GM12878 (cell line): ENCODE measurements around the gene UNC13A. TPM values are rescaled to one million over a fixed set of nuclear protein-coding genes. Genes with fewer than 3 reads are reported as not detected.

Source experiments
- ATAC-seq: fragments of 200-7000 bp; cut with Tn5 transposase; 3 replicates; pipeline ENCODE4 v1.9.1; 2020; ENCODE audit warnings: mild to moderate bottlenecking, moderate library complexity
- BruUV-seq: library from RNA; stranded (reverse); fragments of 400-500 nt; replicated peaks from 2 replicates; lab custom pipeline; 2021; lab: Mats Ljungman, UMichigan
- CTCF ChIA-PET: fragments of 300-600 bp; sonication (Branson Sonifier 250); formaldehyde crosslinking; extraction: SDS; loops from one replicate; lab custom pipeline; 2021; ENCODE audit warnings: inconsistent platforms; lab: Yijun Ruan, JAX
- POLR2A ChIA-PET: fragments of 350-600 bp; formaldehyde crosslinking; extraction: SDS; loops from one replicate; lab custom pipeline; 2021; ENCODE audit warnings: inconsistent platforms; lab: Charles Lee
- RAD21 ChIA-PET: fragments of 300-600 bp; sonication (Branson Sonifier 250); formaldehyde crosslinking; loops from one replicate; lab custom pipeline; 2023; ENCODE audit warnings: antibody characterized with exemption; ENCODE audit not compliant: unreplicated experiment; lab: Charles Lee
- SMC1A ChIA-PET: fragments of 300-600 bp; sonication (Branson Sonifier 250); formaldehyde crosslinking; loops from one replicate; lab custom pipeline; 2023; ENCODE audit not compliant: unreplicated experiment, uncharacterized antibody; lab: Charles Lee
- DNase-seq: peaks from one replicate; pipeline ENCODE4 v3.0.0-alpha.2; 2011; ENCODE audit warnings: low read depth, low spot score
- FAIRE-seq: peaks from 3 replicates; lab custom pipeline; 2011; peaks lifted over from hg19 to GRCh38; lab: Jason Lieb, UNC
- H2AFZ ChIP-seq: 2 replicates; pipeline ENCODE4 v1.6.0; 2011; ENCODE audit warnings: low read depth, low read length, control low read depth; ENCODE audit not compliant: control insufficient read depth
- H3K27ac ChIP-seq: 2 replicates; pipeline ENCODE4 v1.5.1; 2011; ENCODE audit warnings: control low read depth; ENCODE audit not compliant: control insufficient read depth, insufficient read depth
- H3K27me3 ChIP-seq, 2 experiments: replicated peaks in 1 of 2; 2 replicates each; pipeline versions ENCODE4 v1.6.0 to v1.6.1; 2011; ENCODE audit warnings: low read length in 1 of 2; ENCODE audit not compliant: control insufficient read depth in 2 of 2, insufficient read depth in 2 of 2
- H3K36me3 ChIP-seq, 2 experiments: 2 replicates each; pipeline ENCODE4 v1.5.1; 2011; ENCODE audit warnings: low read length in 1 of 2; ENCODE audit not compliant: control insufficient read depth in 2 of 2, insufficient read depth in 2 of 2
- H3K4me1 ChIP-seq: 2 replicates; pipeline ENCODE4 v1.6.1; 2011; ENCODE audit warnings: mild to moderate bottlenecking, low read length, moderate library complexity, mixed read lengths; ENCODE audit not compliant: control insufficient read depth, insufficient read depth
- H3K4me2 ChIP-seq: 2 replicates; pipeline ENCODE4 v1.6.0; 2011; ENCODE audit warnings: control low read depth; ENCODE audit not compliant: control insufficient read depth, insufficient read depth
- H3K4me3 ChIP-seq: fragments of 200-600 bp; sonication (generic); 2 replicates; pipeline ENCODE4 v1.5.1; 2016
- H3K79me2 ChIP-seq: 2 replicates; pipeline ENCODE4 v1.6.0; 2011; ENCODE audit warnings: low read length; ENCODE audit not compliant: control insufficient read depth, insufficient read depth
- H3K9ac ChIP-seq: 2 replicates; pipeline ENCODE4 v1.8.0; 2011; ENCODE audit warnings: low read length, control low read depth, mixed read lengths; ENCODE audit not compliant: control insufficient read depth, insufficient read depth
- H3K9me3 ChIP-seq: replicated peaks from 3 replicates; pipeline ENCODE4 v1.5.1; 2011; ENCODE audit warnings: mild to moderate bottlenecking, low read length; ENCODE audit not compliant: control insufficient read depth, insufficient read depth
- H4K20me1 ChIP-seq: 2 replicates; pipeline ENCODE4 v1.6.0; 2011; ENCODE audit not compliant: control insufficient read depth, insufficient read depth
- BHLHE40 ChIP-seq, 2 experiments: fragments of 450-650 bp in 1 of 2; IDR thresholded peaks; 2 replicates each; pipeline ENCODE4 v1.6.1; 2011 to 2017; ENCODE audit warnings: low read depth in 2 of 2, borderline replicate concordance in 1 of 2, improper control_type of control experiment in 1 of 2, low read length in 1 of 2, mild to moderate bottlenecking in 1 of 2
- CTCF ChIP-seq, 3 experiments: IDR thresholded peaks in 2 of 3; conservative IDR thresholded peaks in 1 of 3; 2 replicates each; pipeline ENCODE4 v1.5.1; 2011; ENCODE audit warnings: low read depth in 3 of 3, low read length in 3 of 3, mild to moderate bottlenecking in 3 of 3, control low read depth in 2 of 3, moderate library complexity in 2 of 3, inconsistent platforms in 1 of 3, mixed read lengths in 1 of 3; ENCODE audit not compliant: control insufficient read depth in 2 of 3, insufficient read depth in 1 of 3; ENCODE audit errors: extremely low read depth in 1 of 3
- IKZF2 ChIP-seq, 2 experiments: fragments of 450-650 bp; IDR thresholded peaks; 2 replicates each; pipeline ENCODE4 v1.6.1; 2017; ENCODE audit warnings: mild to moderate bottlenecking in 2 of 2, moderate library complexity in 2 of 2
- MYB ChIP-seq: fragments of 150-350 bp; IDR thresholded peaks from 2 replicates; pipeline ENCODE4 v1.6.1; 2014; ENCODE audit warnings: mild to moderate bottlenecking, low read depth, low read length, borderline replicate concordance
- PAX8 ChIP-seq: fragments of 450-650 bp; IDR thresholded peaks from 2 replicates; pipeline ENCODE4 v1.6.1; 2017; ENCODE audit warnings: mild to moderate bottlenecking, moderate library complexity
- PKNOX1 ChIP-seq: fragments of 450-650 bp; IDR thresholded peaks from 2 replicates; pipeline ENCODE4 v1.6.1; 2016; ENCODE audit warnings: mild to moderate bottlenecking
- RAD21 ChIP-seq: IDR thresholded peaks from 2 replicates; pipeline ENCODE4 v1.6.1; 2011; ENCODE audit warnings: mild to moderate bottlenecking, low read depth, low read length, moderate library complexity; ENCODE audit not compliant: insufficient read depth
- RB1 ChIP-seq: fragments of 450-650 bp; formaldehyde crosslinking; IDR thresholded peaks from 2 replicates; pipeline ENCODE4 v1.6.1; 2017; ENCODE audit warnings: mild to moderate bottlenecking, borderline replicate concordance
- ZBTB11 ChIP-seq: fragments of 450-650 bp; formaldehyde crosslinking; IDR thresholded peaks from 2 replicates; pipeline ENCODE4 v1.5.0; 2022; ENCODE audit warnings: mild to moderate bottlenecking, missing genetic modification characterization
- WGBS: methylation state at CpG from one replicate; pipeline ENCODE4 v1.1.6; 2016; ENCODE audit warnings: low lambda C conversion rate; ENCODE audit not compliant: insufficient replicate concordance, insufficient coverage; ENCODE audit errors: missing lambda C conversion rate; 5-methylcytosine and 5-hydroxymethylcytosine counted together
- in situ Hi-C: fragments of 300-500 bp; cut with MboI; formaldehyde crosslinking; loops from 9 replicates; pipeline ENCODE4 v1.14.3; 2018; ENCODE audit warnings: mixed read lengths
- intact Hi-C: fragments of 100-400 bp; cut with micrococcal nuclease; formaldehyde crosslinking; loops from one replicate; pipeline ENCODE4 v1.14.2; 2022; ENCODE audit not compliant: unreplicated experiment
- polyA plus RNA-seq, 11 experiments: library from polyadenylated mRNA; depleted of rRNA in 4 of 11; unstranded in 6 of 11; stranded (reverse) in 5 of 11; fragments of >200 nt; fragmentation: Nextera tagmentation in 4 of 11; fragmentation: Illumina TruSeq in 1 of 11; extraction: Ambion mirVana in 4 of 11; extraction: Trizol in 1 of 11; gene quantifications; 1 replicate in 1 of 11; 2 replicates in 10 of 11; pipeline versions ENCODE4 v1.2.1 to v1.2.3, GENCODE V29; 2011 to 2016; ENCODE audit warnings: inconsistent platforms in 2 of 11, missing spikeins in 2 of 11, low read depth in 1 of 11
- total RNA-seq, 4 experiments: library from RNA; depleted of rRNA in 3 of 4; stranded (reverse); fragments of >200 nt in 3 of 4; fragmentation: Illumina TruSeq in 1 of 4; extraction: Trizol in 1 of 4; gene quantifications; 2 replicates each; pipeline versions ENCODE4 v1.2.1 to v1.2.3, GENCODE V29; 2013 to 2021

UNC13A gene
- total and polyA plus RNA-seq, 10 of the 15 experiments (the other 5 are each of a cell fraction or from before 2014, with no cell fraction given), result under 0.01 to 0.23 (median 0.13) TPM; not detected in 1

GRCh38 chr19:17677002-17677401 lies 11.2 kb downstream of the UNC13A start:
- intact Hi-C loops (no loop called here), in situ Hi-C loops (no loop called here)
- H3K4me1 ChIP-seq, result peaks cover 5% of the 10 kb centered on the region; the same call in 1 of the 2 replicates
- no TSS peak for BruUV-seq
- H3K36me3 ChIP-seq, result no peaks in the 10 kb centered on the region
- no peak overlapping the region for H3K4me2 ChIP-seq
- ATAC-seq (no peak), FAIRE-seq (no peak), DNase-seq (no peak)
- H4K20me1 ChIP-seq, result no peaks in the 10 kb centered on the region
- no peak overlapping the region for H3K27ac ChIP-seq
- H2AFZ ChIP-seq, result no peak overlapping the region
- no peaks in the 10 kb centered on the region for H3K79me2 ChIP-seq
- RAD21 ChIA-PET, result interaction anchor here (1.4 kb wide), 1 partner anchor 16 kb away, joined by 3 read pairs; no protein-coding TSS in a partner anchor
- no peak overlapping the region for H3K4me3 ChIP-seq
- TF ChIP-seq PAX8 (no peak), RAD21 (peak; percentile 38; the same call in 1 of the 2 replicates), CTCF (IDR thresholded peaks at IDR 0.05 in 2 of 3, conservative IDR thresholded peaks at IDR 0.05 in 1 of 3; ENCODE audit: control insufficient read depth in 2 of 3, extremely low read depth in 1 of 3, insufficient read depth in 1 of 3, low read depth in 3 of 3, low read length in 3 of 3) (peak; percentile 22 to 35 (median 30); a peak in 4 of 6 replicates)
- H3K9me3 ChIP-seq, result no peaks in the 10 kb centered on the region; the same call in 2 of the 3 replicates
- POLR2A ChIA-PET, result no interaction called here
- CTCF ChIA-PET, result interaction anchor here (0.8 kb wide), 1 partner anchor 209 kb away, joined by 3 read pairs; no protein-coding TSS in a partner anchor
- H3K27me3 ChIP-seq, result peaks cover 0 to 5% of the 10 kb centered on the region in 2 experiments; a peak in 1 of 4 replicates
- no peak overlapping the region for H3K9ac ChIP-seq
- 0% methylated on average over 1 of the region's 2 CpGs for WGBS
- SMC1A ChIA-PET, result interaction anchor here (0.7 to 1.0 kb wide), 2 partner anchors 179 to 181 kb away, joined by 3 to 4 read pairs; no protein-coding TSS in a partner anchor

GRCh38 chr19:17676295-17676694 lies 11.9 kb downstream of the UNC13A start:
- Histone ChIP-seq H3K79me2 (no peaks in the 10 kb centered on the region), H3K4me3 (no peak overlapping the region), H3K9ac (no peak overlapping the region), H3K4me2 (no peak overlapping the region), H3K9me3 (no peaks in the 10 kb centered on the region; the same call in 2 of the 3 replicates), H3K36me3 (no peaks in the 10 kb centered on the region), H3K4me1 (peaks cover 5% of the 10 kb centered on the region; the same call in 1 of the 2 replicates), H2AFZ (no peak overlapping the region), H3K27me3 (peaks cover 0 to 5% of the 10 kb centered on the region in 2 experiments; a peak in 1 of 4 replicates), H4K20me1 (no peaks in the 10 kb centered on the region), H3K27ac (no peak overlapping the region)
- in situ Hi-C loops (no loop called here), intact Hi-C loops (no loop called here)
- ChIA-PET CTCF (interaction anchor here (0.6 kb wide), 2 partner anchors 36 to 169 kb away, joined by 3 read pairs; no protein-coding TSS in a partner anchor), POLR2A (interaction anchor here (0.6 kb wide), 1 partner anchor 309 kb away, joined by 4 read pairs; no protein-coding TSS in a partner anchor), SMC1A (no interaction called here), RAD21 (no interaction called here)
- DNase-seq (no peak), ATAC-seq (no peak), FAIRE-seq (no peak)
- 0% methylated on average over 2 of the region's 2 CpGs for WGBS
- no TSS peak for BruUV-seq
- TF ChIP-seq RB1, result no peak
- no peak for TF ChIP-seq IKZF2 (IDR thresholded peaks at IDR 0.05)
- no peak for TF ChIP-seq BHLHE40 (IDR thresholded peaks at IDR 0.05; ENCODE audit: borderline replicate concordance in 1 of 2, low read depth in 2 of 2, low read length in 1 of 2)
- no peak for TF ChIP-seq PKNOX1
- TF ChIP-seq ZBTB11 (CRISPR knock-in tag), result no peak
- no peak for TF ChIP-seq MYB
